H1 (cell line): Measurements from ENCODE around the gene NMRK2. TPM values are rescaled to one million over a fixed set of nuclear protein-coding genes. Genes with fewer than 3 reads are reported as not detected.

Experiments
- CTCF ChIA-PET: fragments of 300-600 bp; sonication (Branson Sonifier 250); formaldehyde crosslinking; loops from one replicate; lab custom pipeline; 2021; ENCODE audit not compliant: partially characterized antibody; lab: Charles Lee
- POLR2A ChIA-PET: fragments of 300-600 bp; sonication (Branson Sonifier 250); formaldehyde crosslinking; loops from one replicate; lab custom pipeline; 2021; ENCODE audit warnings: inconsistent platforms; ENCODE audit not compliant: partially characterized antibody; lab: Charles Lee
- DNase-seq, 2 experiments: peaks; one replicate each; pipeline versions ENCODE4 v3.0.0 to v3.0.0-alpha.2; 2010 to 2022; ENCODE audit warnings: low spot score in 2 of 2, low read depth in 1 of 2, mixed read lengths in 1 of 2
- FAIRE-seq: peaks from 2 replicates; lab custom pipeline; 2011; peaks lifted over from hg19 to GRCh38; lab: Jason Lieb, UNC
- H2AFZ ChIP-seq: 2 replicates; pipeline ENCODE4 v1.8.1; 2012; ENCODE audit warnings: low read length, inconsistent platforms
- H2AK5ac ChIP-seq: 2 replicates; pipeline ENCODE4 v1.6.1; 2013; ENCODE audit warnings: low read depth, low read length
- H2BK120ac ChIP-seq: replicated peaks from 2 replicates; pipeline ENCODE3; 2013; ENCODE audit warnings: low read depth, low read length, inconsistent platforms
- H2BK12ac ChIP-seq: 2 replicates; pipeline ENCODE4 v1.6.1; 2013; ENCODE audit warnings: low read depth, low read length
- H2BK15ac ChIP-seq: 2 replicates; pipeline ENCODE4 v1.6.1; 2013; ENCODE audit warnings: low read length
- H2BK20ac ChIP-seq: 2 replicates; pipeline ENCODE4 v1.6.1; 2013; ENCODE audit warnings: low read length
- H2BK5ac ChIP-seq: 2 replicates; pipeline ENCODE4 v1.6.1; 2013; ENCODE audit warnings: low read depth, low read length
- H3K14ac ChIP-seq: 2 replicates; pipeline ENCODE4 v1.6.1; 2013; ENCODE audit warnings: inconsistent platforms; ENCODE audit not compliant: insufficient read length
- H3K18ac ChIP-seq: 2 replicates; pipeline ENCODE4 v1.6.1; 2013; ENCODE audit warnings: low read length; ENCODE audit errors: extremely low read depth
- H3K23ac ChIP-seq: 2 replicates; pipeline ENCODE4 v1.6.1; 2013; ENCODE audit warnings: inconsistent platforms; ENCODE audit not compliant: insufficient read length
- H3K23me2 ChIP-seq: 2 replicates; pipeline ENCODE4 v1.6.1; 2013; ENCODE audit warnings: low read depth, low read length
- H3K27ac ChIP-seq: 2 replicates; pipeline ENCODE4 v1.6.1; 2011; ENCODE audit warnings: low read depth, low read length, inconsistent platforms
- H3K27me3 ChIP-seq, 4 experiments: replicated peaks in 1 of 4; 1 replicate in 1 of 4; 2 replicates in 3 of 4; pipeline versions ENCODE4 v1.6.1 to v1.8.1; 2011 to 2013; ENCODE audit warnings: low read length in 3 of 4, mild to moderate bottlenecking in 3 of 4, inconsistent platforms in 2 of 4, mixed read lengths in 2 of 4, moderate library complexity in 1 of 4; ENCODE audit not compliant: control insufficient read depth in 3 of 4, insufficient read depth in 3 of 4; ENCODE audit errors: extremely low read depth in 1 of 4
- H3K36me3 ChIP-seq, 4 experiments: 2 replicates each; pipeline versions ENCODE4 v1.6.1 to v1.8.1; 2011 to 2013; ENCODE audit warnings: mild to moderate bottlenecking in 4 of 4, low read length in 3 of 4, moderate library complexity in 2 of 4, control low read depth in 1 of 4, inconsistent platforms in 1 of 4; ENCODE audit not compliant: insufficient read depth in 4 of 4, control insufficient read depth in 2 of 4
- H3K4ac ChIP-seq: replicated peaks from 2 replicates; pipeline ENCODE3; 2013; ENCODE audit warnings: low read length, low read depth, mixed read lengths, inconsistent platforms; ENCODE audit not compliant: insufficient read length
- H3K4me1 ChIP-seq, 4 experiments: replicated peaks in 1 of 4; 1 replicate in 1 of 4; 2 replicates in 3 of 4; pipeline versions ENCODE4 v1.6.1 to v1.8.1; 2011 to 2013; ENCODE audit warnings: low read length in 3 of 4, inconsistent platforms in 2 of 4, mixed read lengths in 1 of 4; ENCODE audit not compliant: insufficient read depth in 4 of 4, control insufficient read depth in 3 of 4
- H3K4me2 ChIP-seq, 2 experiments: 2 replicates each; pipeline versions ENCODE4 v1.6.1 to v1.8.1; 2011 to 2013; ENCODE audit warnings: low read depth in 2 of 2, low read length in 2 of 2, control low read depth in 1 of 2, inconsistent platforms in 1 of 2, mild to moderate bottlenecking in 1 of 2; ENCODE audit not compliant: insufficient read depth in 1 of 2
- H3K4me3 ChIP-seq, 4 experiments: fragments of 200-600, 300-600 bp in 1 of 4; sonication (generic), shearing (Covaris generic), sonication (Bioruptor Twin) in 1 of 4; 2 replicates each; pipeline versions ENCODE4 v1.5.1 to v1.8.1; 2011 to 2016; ENCODE audit warnings: low read length in 4 of 4, low read depth in 3 of 4, control low read depth in 2 of 4, inconsistent platforms in 2 of 4, mild to moderate bottlenecking in 2 of 4, mixed read lengths in 1 of 4, moderate library complexity in 1 of 4; ENCODE audit not compliant: insufficient read depth in 2 of 4; ENCODE audit errors: extremely low read depth in 1 of 4
- H3K56ac ChIP-seq: replicated peaks from 2 replicates; pipeline ENCODE3; 2013; ENCODE audit warnings: low read depth, mild to moderate bottlenecking, mixed read lengths, low read length, inconsistent platforms; ENCODE audit not compliant: insufficient read length
- H3K79me1 ChIP-seq: 2 replicates; pipeline ENCODE4 v1.6.1; 2013; ENCODE audit warnings: low read depth, low read length, control low read depth
- H3K79me2 ChIP-seq, 2 experiments: 2 replicates each; pipeline versions ENCODE4 v1.6.1 to v1.8.1; 2012 to 2013; ENCODE audit warnings: low read length in 2 of 2, mild to moderate bottlenecking in 2 of 2, inconsistent platforms in 1 of 2; ENCODE audit not compliant: insufficient read depth in 2 of 2, control insufficient read depth in 1 of 2
- H3K9ac ChIP-seq, 4 experiments: replicated peaks in 1 of 4; 1 replicate in 1 of 4; 2 replicates in 3 of 4; pipeline versions ENCODE4 v1.6.1 to v1.8.1; 2011 to 2013; ENCODE audit warnings: low read depth in 3 of 4, low read length in 3 of 4, control low read depth in 2 of 4, mild to moderate bottlenecking in 2 of 4, moderate library complexity in 2 of 4, inconsistent platforms in 1 of 4; ENCODE audit errors: extremely low read depth in 1 of 4
- H3K9me3 ChIP-seq, 2 experiments: 2 replicates each; pipeline versions ENCODE4 v1.6.1 to v1.8.1; 2012 to 2013; ENCODE audit warnings: mild to moderate bottlenecking in 2 of 2, moderate library complexity in 2 of 2, control low read depth in 1 of 2, inconsistent platforms in 1 of 2, low read depth in 1 of 2, low read length in 1 of 2, mixed read lengths in 1 of 2; ENCODE audit not compliant: insufficient read depth in 2 of 2
- H4K20me1 ChIP-seq, 2 experiments: replicated peaks in 1 of 2; 2 replicates each; pipeline versions ENCODE3 to v1.8.1; 2011 to 2013; ENCODE audit warnings: inconsistent platforms in 2 of 2, low read length in 2 of 2, mild to moderate bottlenecking in 1 of 2; ENCODE audit not compliant: insufficient read depth in 2 of 2, control insufficient read depth in 1 of 2
- H4K5ac ChIP-seq: 2 replicates; pipeline ENCODE4 v1.6.1; 2013; ENCODE audit warnings: low read length, low read depth, mixed read lengths, inconsistent platforms; ENCODE audit not compliant: insufficient read length
- H4K8ac ChIP-seq: 2 replicates; pipeline ENCODE4 v1.8.0; 2013; ENCODE audit warnings: mild to moderate bottlenecking, moderate library complexity, low read length, inconsistent platforms; ENCODE audit not compliant: insufficient read depth; ENCODE audit errors: extremely low read depth
- H4K91ac ChIP-seq: replicated peaks from 2 replicates; pipeline ENCODE3; 2013; ENCODE audit warnings: low read length, mixed read lengths, inconsistent platforms; ENCODE audit not compliant: insufficient read length
- BCL11A ChIP-seq, 2 experiments: IDR thresholded peaks; one replicate each; pipeline ENCODE4 v1.6.1; 2011; ENCODE audit warnings: low read depth in 2 of 2, low read length in 2 of 2, mild to moderate bottlenecking in 2 of 2
- CBX5 ChIP-seq: fragments of 300-800, 300-1000 bp; sonication (generic); IDR thresholded peaks from 2 replicates; pipeline ENCODE4 v1.7.1; 2016; ENCODE audit warnings: antibody characterized with exemption, low read length, low read depth
- CTBP2 ChIP-seq: IDR thresholded peaks from 2 replicates; pipeline ENCODE4 v1.7.0; 2011; ENCODE audit warnings: borderline replicate concordance, mild to moderate bottlenecking, moderate library complexity, mixed read lengths, low read length; ENCODE audit not compliant: insufficient read depth, insufficient read length
- EP300 ChIP-seq, 2 experiments: IDR thresholded peaks; 1 replicate in 1 of 2; 2 replicates in 1 of 2; pipeline ENCODE4 v1.6.1; 2011 to 2012; ENCODE audit warnings: low read depth in 2 of 2, low read length in 2 of 2, mild to moderate bottlenecking in 2 of 2, borderline replicate concordance in 1 of 2, inconsistent platforms in 1 of 2, moderate library complexity in 1 of 2
- GTF2F1 ChIP-seq: IDR thresholded peaks from 2 replicates; pipeline ENCODE4 v1.6.1; 2012; ENCODE audit warnings: low read depth, low read length, improper control_type of control experiment, borderline replicate concordance
- JUND ChIP-seq: IDR thresholded peaks from 2 replicates; pipeline ENCODE4 v1.6.1; 2011; ENCODE audit warnings: mild to moderate bottlenecking, improper control_type of control experiment, low read length
- MAFK ChIP-seq: IDR thresholded peaks from 2 replicates; pipeline ENCODE4 v1.6.1; 2012; ENCODE audit warnings: low read depth, mild to moderate bottlenecking, improper control_type of control experiment, low read length
- SAP30 ChIP-seq: fragments of 300-600 bp; sonication (generic); IDR thresholded peaks from 2 replicates; pipeline ENCODE4 v1.7.1; 2012; ENCODE audit warnings: low read length, moderate library complexity, mild to moderate bottlenecking, inconsistent platforms; ENCODE audit not compliant: insufficient read depth, insufficient replicate concordance
- SUZ12 ChIP-seq: fragments of 200-600 bp; sonication (generic); IDR thresholded peaks from 2 replicates; pipeline ENCODE4 v1.6.1; 2012; ENCODE audit warnings: mild to moderate bottlenecking, inconsistent platforms, low read length, moderate library complexity, mixed read lengths
- TAF1 ChIP-seq: IDR thresholded peaks from 2 replicates; pipeline ENCODE4 v1.6.1; 2011; ENCODE audit warnings: mild to moderate bottlenecking, low read depth, low read length
- WGBS, 2 experiments: shearing (Covaris generic) in 1 of 2; methylation state at CpG; one replicate each; pipeline versions ENCODE4 v1.1.6 to v1.1.7; 2013 to 2015; ENCODE audit warnings: low lambda C conversion rate in 2 of 2, mixed read lengths in 2 of 2, inconsistent platforms in 1 of 2, low coverage in 1 of 2, missing lambda C conversion rate in 1 of 2; ENCODE audit not compliant: insufficient replicate concordance in 2 of 2, insufficient coverage in 1 of 2, insufficient read length in 1 of 2; ENCODE audit errors: extremely low coverage in 1 of 2, missing lambda C conversion rate in 1 of 2; 5-methylcytosine and 5-hydroxymethylcytosine counted together
- polyA plus RNA-seq, 7 experiments: library from polyadenylated mRNA; depleted of rRNA in 3 of 7; stranded (reverse) in 5 of 7; unstranded in 2 of 7; fragments of >200 nt in 5 of 7; fragments of 200-250 nt in 2 of 7; gene quantifications; 1 replicate in 5 of 7; 2 replicates in 1 of 7; 4 replicates in 1 of 7; pipeline versions ENCODE4 v1.2.1 to v1.2.3, GENCODE V29; 2011 to 2013; ENCODE audit warnings: missing spikeins in 2 of 7, mixed read lengths in 2 of 7
- total RNA-seq: library from RNA; stranded (reverse); fragmentation: NEBNext Ultra II Directional; extraction: Animal tissue kit (Norgen Biotek cat#: 25700); gene quantifications from 2 replicates; pipeline ENCODE4 v1.2.1, GENCODE V29; 2021
- TF ChIP-seq, protein P1 (sequence below): IDR thresholded peaks from 2 replicates; pipeline ENCODE4 v1.6.1; 2012; ENCODE audit warnings: inconsistent platforms

Gene NMRK2
- total and polyA plus RNA-seq, 2 of the 8 experiments (the other 6 are each of a cell fraction or from before 2014, with no cell fraction given) = 87.4 to 206 TPM

DNA sequence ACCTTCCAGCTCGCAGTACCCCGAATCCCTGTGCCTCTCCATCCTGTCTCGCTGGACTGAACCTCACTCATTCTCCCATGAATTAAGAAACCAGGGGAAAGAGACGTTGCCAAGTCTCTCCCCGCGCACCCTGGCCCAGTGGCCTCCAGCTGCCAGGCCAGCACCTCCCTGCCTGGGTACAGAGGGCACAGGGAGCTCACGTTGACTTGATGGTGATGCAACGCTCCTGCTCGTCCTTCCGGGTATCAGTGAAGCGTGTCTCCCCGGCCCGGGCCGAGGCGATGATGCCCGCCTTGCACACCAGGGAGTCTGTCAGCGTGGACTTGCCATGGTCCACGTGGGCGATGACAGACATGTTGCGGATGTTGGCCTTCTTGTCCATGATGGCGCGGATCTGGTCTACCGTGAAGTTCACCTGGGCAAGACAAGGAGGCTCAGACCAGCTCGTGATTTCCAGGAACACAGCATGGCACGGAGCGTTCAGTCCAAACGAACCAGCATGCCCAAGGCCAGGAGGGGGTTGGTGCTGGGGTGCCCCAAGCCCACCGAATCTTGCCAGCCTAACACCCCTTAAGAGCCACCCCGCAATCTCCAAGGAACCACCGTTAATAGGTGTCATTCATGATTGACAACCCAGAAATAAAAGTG lies 51.2 kb downstream of the NMRK2 start:
- H3K14ac ChIP-seq = no peak overlapping the region
- H3K18ac ChIP-seq = no peak overlapping the region
- H2BK15ac ChIP-seq = no peak overlapping the region
- peak overlapping the region; percentile 95 to 99 (median 98) for H3K9ac ChIP-seq
- H2AFZ ChIP-seq = no peak overlapping the region
- H2BK12ac ChIP-seq = 0 out of 2 replicates have a peak overlapping the region, but pooled peaks have one; percentile 11
- no peak overlapping the region for H2BK120ac ChIP-seq
- DNase-seq (peak in 1 of 2 experiments; percentile 45), FAIRE-seq (no peak)
- H3K79me1 ChIP-seq = peaks cover 16% of the 10 kb centered on the region
- 48% methylated on average over 30 of the region's 30 CpGs; no CpG with 5 or more reads in 1 of the 2 experiments for WGBS, 2 experiments
- peak overlapping the region; percentile 92 for H4K8ac ChIP-seq
- H3K4me2 ChIP-seq = peak overlapping the region; percentile 95 to 97
- peak overlapping the region; percentile 95 for H2BK5ac ChIP-seq
- no peak overlapping the region for H4K91ac ChIP-seq
- H3K4me1 ChIP-seq = peaks cover 2 to 16% (median 10%) of the 10 kb centered on the region in 4 experiments
- H3K27me3 ChIP-seq = no peaks in the 10 kb centered on the region
- H4K20me1 ChIP-seq = peaks cover 57 to 58% of the 10 kb centered on the region in 2 experiments
- ChIA-PET CTCF (no interaction called here), POLR2A (interaction anchor here (0.5 to 12.0 kb wide), 41 partner anchors 8 to 840 kb away, joined by 3 to 870 read pairs (median 5); partner anchors contain the start of genes ATCAY, DAPK3, MRPL54 and NMRK2)
- H3K4ac ChIP-seq = peak overlapping the region; percentile 12
- peaks cover 8% of the 10 kb centered on the region for H3K23me2 ChIP-seq
- peak overlapping the region; percentile 3 for H4K5ac ChIP-seq
- peak overlapping the region; percentile 22 for H3K23ac ChIP-seq
- peaks cover 48 to 56% (median 52%) of the 10 kb centered on the region in 4 experiments for H3K36me3 ChIP-seq
- H2BK20ac ChIP-seq = no peak overlapping the region
- H3K4me3 ChIP-seq = peak overlapping the region; percentile 79 to 99 (median 98)
- H3K9me3 ChIP-seq = no peaks in the 10 kb centered on the region
- peak overlapping the region; percentile 89 for H3K56ac ChIP-seq
- no peak overlapping the region; the same call in 1 of the 2 replicates for H2AK5ac ChIP-seq
- peaks cover 19 to 63% of the 10 kb centered on the region in 2 experiments for H3K79me2 ChIP-seq
- peak overlapping the region; percentile 84 for H3K27ac ChIP-seq
- TF ChIP-seq, protein P1, sequence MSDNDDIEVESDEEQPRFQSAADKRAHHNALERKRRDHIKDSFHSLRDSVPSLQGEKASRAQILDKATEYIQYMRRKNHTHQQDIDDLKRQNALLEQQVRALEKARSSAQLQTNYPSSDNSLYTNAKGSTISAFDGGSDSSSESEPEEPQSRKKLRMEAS = peak; percentile 78
- TF ChIP-seq JUND (no peak), SAP30 (peak; percentile 45), BCL11A (IDR thresholded peaks at IDR 0.05; ENCODE audit: low read depth in 2 of 2, low read length in 2 of 2) (no peak), TAF1 (0 out of 2 replicates have a peak, but pooled peaks have one; percentile 24), MAFK (no peak), CBX5 (no peak), CTBP2 (no peak), GTF2F1 (no peak), EP300 (IDR thresholded peaks at IDR 0.05; ENCODE audit: borderline replicate concordance in 1 of 2, low read depth in 2 of 2, low read length in 2 of 2) (no peak), SUZ12 (no peak)
